NT2/D1 (cell line): ENCODE results near the gene C2orf78.

Source experiments
- SUZ12 ChIP-seq: IDR thresholded peaks from 2 replicates; pipeline ENCODE4 v1.6.1; 2011; ENCODE audit not compliant: insufficient read length, insufficient read depth; ENCODE audit errors: extremely low read depth
- YY1 ChIP-seq: IDR thresholded peaks from 2 replicates; pipeline ENCODE4 v1.6.1; 2011; ENCODE audit not compliant: insufficient read length, insufficient read depth
- ZNF274 ChIP-seq: IDR thresholded peaks from 2 replicates; pipeline ENCODE4 v1.6.1; 2011; ENCODE audit warnings: mild to moderate bottlenecking, low read depth, low read length

GRCh38 chr2:73762571-73762970 lies 21.4 kb upstream of the C2orf78 start:
- TF ChIP-seq ZNF274 (no peak), SUZ12 (no peak), YY1 (no peak)
